ENCODE measurements around the gene TRMT61B. TPM values are rescaled to one million over a fixed set of nuclear protein-coding genes. Genes with fewer than 3 reads are reported as not detected.
A peak's percentile ranks its signal among the peaks of the same experiment; 100 is the strongest.

Gene TRMT61B
- polyA plus RNA-seq, 3 donors, result 21.1 to 25.3 (median 23.8) TPM

DNA sequence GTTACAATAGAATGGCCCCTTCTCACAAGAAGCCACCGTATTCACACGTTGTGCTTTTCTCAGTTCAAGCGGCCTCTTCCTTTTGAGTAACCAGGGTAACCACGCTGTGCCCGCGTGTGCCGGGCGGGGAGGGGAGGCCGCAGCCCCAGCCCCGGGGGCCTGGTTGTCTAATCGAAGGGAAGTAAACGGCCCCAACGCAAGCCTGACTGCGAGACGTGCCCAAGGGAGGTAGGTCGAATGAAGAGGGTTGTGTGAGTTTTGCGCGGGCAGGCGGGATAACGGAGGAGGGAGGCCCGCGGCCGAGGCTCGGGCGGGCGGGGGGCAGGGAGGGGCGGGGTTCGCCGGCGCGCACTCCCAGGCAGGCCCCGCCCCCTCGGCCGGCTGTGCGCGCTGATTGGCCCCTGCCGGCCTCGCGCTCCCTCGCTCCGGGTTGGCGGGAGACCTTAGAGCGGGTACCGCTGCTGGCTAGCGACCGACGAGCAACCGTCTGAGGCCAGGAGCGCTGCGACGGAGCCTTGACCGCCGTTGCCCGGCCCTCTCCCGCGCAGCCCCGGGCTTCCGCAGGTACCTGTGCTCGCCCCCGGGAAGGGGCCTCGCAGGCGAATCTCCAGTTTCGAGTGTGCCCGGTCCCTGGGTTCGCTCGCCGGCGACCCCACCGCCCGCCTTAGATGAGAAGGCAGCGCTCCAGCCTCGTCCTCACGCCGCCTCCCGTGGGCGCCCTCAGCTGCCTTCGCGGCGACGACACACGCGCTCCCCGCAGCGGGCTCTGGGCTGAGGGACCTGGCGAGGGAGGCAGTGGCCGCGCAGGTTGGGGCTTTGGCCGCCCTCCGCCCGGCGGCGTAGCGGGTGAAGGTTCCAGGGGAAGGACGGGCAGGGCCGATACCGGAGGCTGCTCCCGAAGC, 59.5 kb downstream of the TRMT61B start, which contains the start of gene SPDYA:
Gene SPDYA, plus strand, starts transcription at position 451 of the 902 bp plus-strand sequence. CDS start 5,181 bp downstream, outside the sequence.
- peak in 10 of 11 donors; percentile 17 to 65 (median 42) for DNase-seq (ENCODE audit: extremely low read depth in 1 of 11, low read depth in 9 of 11, low spot score in 4 of 11)

- no peak for DNase-seq (ENCODE audit: extremely low read depth in 1 of 11, low read depth in 9 of 11, low spot score in 4 of 11)
Observed at GRCh38 chr2:28809927-28810326, 60.2 kb downstream of the TRMT61B start.

DNA sequence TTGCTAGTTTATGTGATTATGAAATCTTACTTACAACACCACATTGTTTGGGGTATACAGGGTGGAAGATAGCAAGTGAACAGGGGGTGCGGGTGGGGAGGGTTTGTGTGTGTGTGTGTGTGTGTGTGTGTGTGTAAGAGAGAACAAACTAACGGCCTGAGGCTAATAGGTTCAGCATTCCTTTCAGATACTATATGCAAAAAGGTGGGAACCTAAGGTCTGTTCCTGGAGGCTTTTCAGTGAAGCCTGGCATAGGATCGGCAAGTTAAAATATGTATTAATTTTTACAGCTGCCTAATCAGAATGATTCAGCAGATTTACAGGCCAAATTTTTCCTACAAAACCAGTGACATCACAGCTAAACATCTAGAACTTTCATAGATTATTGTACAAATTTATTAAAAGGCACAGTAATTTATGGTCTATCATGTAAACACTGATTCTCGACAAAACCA, 67.1 kb downstream of the TRMT61B start:
- no peak for DNase-seq (ENCODE audit: extremely low read depth in 1 of 11, low read depth in 9 of 11, low spot score in 4 of 11)

- DNase-seq (ENCODE audit: extremely low read depth in 1 of 11, low read depth in 9 of 11, low spot score in 4 of 11), result no peak
Observed at GRCh38 chr2:28801726-28802125, 68.4 kb downstream of the TRMT61B start.

Other genes with a start within 250 kb of the TRMT61B start
- gene PPP1CB, start 118.5 kb downstream of the TRMT61B start, polyA plus RNA-seq (ENCODE audit: insufficient read length in 3 of 3), result 100 to 1,000 TPM; 160 to 184 (median 181) TPM
- gene SPDYA, start 59.5 kb downstream of the TRMT61B start, polyA plus RNA-seq (ENCODE audit: insufficient read length in 3 of 3), result 1 to 10 TPM; 1.3 to 3.7 (median 2.1) TPM
- 10 to 100 TPM; 47.0 to 56.9 (median 49.0) TPM for gene WDR43, start 24.4 kb upstream of the TRMT61B start, polyA plus RNA-seq (ENCODE audit: insufficient read length in 3 of 3)
- gene TOGARAM2, start 111.0 kb upstream of the TRMT61B start, polyA plus RNA-seq (ENCODE audit: insufficient read length in 3 of 3), result 1 to 10 TPM in 2 of 3 donors, under 1 TPM in 1; 0.61 to 2.1 (median 1.6) TPM
- gene PCARE, start 204.2 kb upstream of the TRMT61B start, polyA plus RNA-seq (ENCODE audit: insufficient read length in 3 of 3), result under 1 TPM; 0.19 to 0.62 (median 0.20) TPM
- 10 to 100 TPM; 14.0 to 29.6 (median 14.1) TPM for gene CLIP4, start 245.1 kb upstream of the TRMT61B start, polyA plus RNA-seq (ENCODE audit: insufficient read length in 3 of 3)